GM19193 (cell line): ENCODE data around the gene DIP2A.

Source experiments
- POLR2A ChIP-seq: IDR thresholded peaks from 4 replicates; pipeline ENCODE4 v1.6.1; 2011; ENCODE audit not compliant: insufficient read depth, insufficient read length; ENCODE audit errors: extremely low read depth

Gene DIP2A

GRCh38 chr21:46455575-46456385, 2.9 kb upstream of the DIP2A start:
- no peak for TF ChIP-seq POLR2A

GRCh38 chr21:46456750-46457149, 1.9 kb upstream of the DIP2A start:
- TF ChIP-seq POLR2A: no peak

- TF ChIP-seq POLR2A: no peak
Measured at GRCh38 chr21:46457801-46458314, 833 bp upstream of the DIP2A start.

- TF ChIP-seq POLR2A: no peak
Measured at GRCh38 chr21:46459024-46459355, 299 bp downstream of the DIP2A start.

GRCh38 chr21:46459356-46460112, 843 bp downstream of the DIP2A start:
- no peak for TF ChIP-seq POLR2A

- TF ChIP-seq POLR2A: no peak
Measured at GRCh38 chr21:46461909-46462308, 3.2 kb downstream of the DIP2A start.

GRCh38 chr21:46465651-46466050, 7.0 kb downstream of the DIP2A start:
- TF ChIP-seq POLR2A: no peak

GRCh38 chr21:46468108-46468774, 9.6 kb downstream of the DIP2A start:
- no peak for TF ChIP-seq POLR2A

- no peak for TF ChIP-seq POLR2A
Measured at GRCh38 chr21:46469275-46469674, 10.6 kb downstream of the DIP2A start.

- TF ChIP-seq POLR2A: no peak
Measured at GRCh38 chr21:46471514-46471913, 12.8 kb downstream of the DIP2A start.

GRCh38 chr21:46472246-46472645, 13.6 kb downstream of the DIP2A start:
- TF ChIP-seq POLR2A: no peak

GRCh38 chr21:46474382-46474781, 15.7 kb downstream of the DIP2A start:
- no peak for TF ChIP-seq POLR2A

GRCh38 chr21:46475296-46475695, 16.6 kb downstream of the DIP2A start:
- no peak for TF ChIP-seq POLR2A

- no peak for TF ChIP-seq POLR2A
Measured at GRCh38 chr21:46477765-46478164, 19.1 kb downstream of the DIP2A start.

- TF ChIP-seq POLR2A: no peak
Measured at GRCh38 chr21:46478910-46479309, 20.2 kb downstream of the DIP2A start.
